RKO (cell line): ENCODE data around the gene FRG2.
"Not testable (repeated sequence)": the region's sequence is repeated elsewhere in the genome, so short reads cannot be mapped to it uniquely, and the experiment has no call there.

Experiments
- DNase-seq: peaks from one replicate; pipeline ENCODE4 v3.0.0-alpha.2; 2016; ENCODE audit warnings: low spot score

Gene FRG2

GRCh38 chr4:190016369-190017289 is 10.4 kb downstream of the FRG2 start:
- DNase-seq, result no peak

- no peak for DNase-seq
Measured at GRCh38 chr4:190015538-190016368, 11.3 kb downstream of the FRG2 start.

- no peak for DNase-seq
Measured at GRCh38 chr4:190014771-190015537, 12.1 kb downstream of the FRG2 start.

GRCh38 chr4:189989941-189990340 is 37.1 kb downstream of the FRG2 start:
- DNase-seq, result not testable (repeated sequence)

GRCh38 chr4:189988877-189989431 is 38.1 kb downstream of the FRG2 start:
- no peak for DNase-seq

- not testable (repeated sequence) for DNase-seq
Measured at GRCh38 chr4:189985651-189986243, 41.3 kb downstream of the FRG2 start.

- DNase-seq, result not testable (repeated sequence)
Measured at GRCh38 chr4:189984661-189985060, 42.4 kb downstream of the FRG2 start.

GRCh38 chr4:189983916-189984526 is 43.0 kb downstream of the FRG2 start:
- DNase-seq, result not testable (repeated sequence)

GRCh38 chr4:189981970-189982369 is 45.1 kb downstream of the FRG2 start:
- DNase-seq, result no peak

- not testable (repeated sequence) for DNase-seq
Measured at GRCh38 chr4:189980292-189980691, 46.8 kb downstream of the FRG2 start.

- DNase-seq, result no peak
Measured at GRCh38 chr4:189979196-189980047, 47.6 kb downstream of the FRG2 start.
